NCI-H2227 treated with DMSO at 0.1 percent for 48 hours (cell line): ENCODE results near the gene TBC1D1.

Experiments used
- DNase-seq: peaks from one replicate; lab custom pipeline; 2025; lab: John Stamatoyannopoulos, UW

The TBC1D1 gene

DNA sequence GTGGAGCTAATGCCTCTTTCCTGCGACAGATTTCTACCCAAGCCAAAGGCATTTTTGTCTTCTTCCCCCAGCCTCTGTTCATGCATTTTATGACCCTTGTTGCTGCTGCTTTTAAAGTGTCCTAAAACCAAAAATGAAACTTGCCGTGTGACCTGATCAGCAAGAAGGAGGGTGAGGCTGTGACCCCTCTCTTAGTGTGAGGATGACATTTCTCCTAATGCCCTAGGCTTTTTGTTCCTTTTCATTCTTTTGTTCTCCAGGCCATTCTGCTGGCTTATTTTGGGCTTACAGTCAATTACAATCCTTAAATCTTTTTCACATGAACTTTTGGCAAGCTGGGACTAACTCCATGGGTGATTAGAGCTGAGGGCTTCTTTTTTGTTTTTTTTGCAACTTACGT is 103.7 kb downstream of the TBC1D1 start:
- no peak for DNase-seq

DNA sequence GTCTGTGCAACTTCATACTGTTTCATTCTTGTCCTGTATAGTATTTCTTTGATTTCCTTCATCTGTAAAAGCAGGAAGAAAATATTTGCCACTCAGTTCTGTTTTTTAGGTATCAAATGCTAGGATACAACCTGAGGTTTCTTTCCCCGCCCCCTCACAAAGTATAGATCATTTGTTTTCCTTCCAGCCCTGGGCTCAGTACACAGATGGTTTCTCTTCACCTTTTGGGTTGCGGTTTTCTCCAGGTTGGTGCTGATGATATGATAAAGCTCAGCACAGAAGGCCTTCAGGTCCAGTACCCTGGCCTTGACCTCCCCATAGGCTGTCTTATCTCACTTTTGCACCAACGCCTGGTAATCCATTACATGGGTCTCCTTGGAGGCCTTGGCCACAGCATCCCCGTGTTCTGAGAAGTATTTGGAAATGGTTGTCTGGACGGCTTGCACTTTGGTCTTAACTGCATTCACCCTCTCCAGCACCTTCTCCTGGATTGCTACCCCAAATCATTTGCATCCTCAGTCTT is 104.5 kb downstream of the TBC1D1 start:
- DNase-seq, result no peak

DNA sequence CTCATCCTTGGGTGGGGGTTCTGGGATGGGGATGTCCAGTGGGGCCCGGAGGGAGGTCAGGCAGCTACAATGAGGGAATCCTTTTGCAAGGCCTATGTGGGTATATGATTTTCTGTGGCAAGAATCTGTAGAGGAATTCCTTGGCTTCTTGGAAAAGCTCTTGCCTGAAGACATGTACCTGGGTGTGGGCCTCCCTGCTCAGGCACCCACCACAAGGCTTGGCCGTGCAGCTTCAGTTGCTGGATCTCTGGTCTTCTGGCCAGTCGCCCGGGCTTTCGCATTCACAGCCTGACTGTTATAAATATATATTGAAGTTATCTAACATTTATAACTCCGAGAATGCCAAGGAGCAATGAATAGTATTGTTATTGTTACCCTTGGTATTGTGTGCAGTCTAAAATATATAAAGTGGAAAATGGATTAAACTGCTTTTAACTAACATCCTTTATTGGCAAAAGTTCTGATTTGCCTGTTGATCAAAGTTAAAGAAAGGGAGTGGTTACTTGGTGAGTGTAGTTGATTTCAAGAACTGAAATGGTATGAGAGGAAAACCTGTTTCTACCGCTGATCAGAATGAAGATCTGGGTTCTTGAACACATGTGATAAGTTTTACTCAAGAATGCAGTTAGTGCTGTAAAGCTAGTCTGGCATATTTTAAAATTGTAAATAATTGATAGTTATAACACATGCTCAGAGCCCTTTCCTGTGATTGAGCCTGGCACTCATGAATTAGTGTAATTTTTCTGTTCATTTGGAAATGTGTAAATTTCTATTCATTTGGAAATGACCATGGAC is 105.3 kb downstream of the TBC1D1 start:
- no peak for DNase-seq

DNA sequence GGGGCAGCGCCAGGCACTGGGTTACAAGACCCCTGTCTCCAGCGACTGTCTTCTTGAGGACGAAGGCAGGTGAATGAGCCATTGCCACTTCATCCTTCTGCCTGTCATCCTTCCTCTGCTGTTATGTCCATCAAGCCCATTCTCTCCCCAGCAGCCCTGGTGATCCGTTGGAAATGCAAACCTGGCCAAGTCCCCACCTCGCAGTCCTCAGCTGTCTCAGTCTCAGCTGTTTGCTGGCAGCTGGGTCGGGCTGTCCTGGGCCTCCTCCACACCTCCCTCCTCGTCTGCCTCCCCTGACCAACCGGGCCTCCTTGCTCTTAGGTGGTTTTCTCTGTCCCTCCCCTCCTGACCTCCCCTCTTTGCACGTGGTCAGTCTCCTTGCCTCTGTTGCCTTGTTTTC is 107.3 kb downstream of the TBC1D1 start:
- DNase-seq, result no peak

DNA sequence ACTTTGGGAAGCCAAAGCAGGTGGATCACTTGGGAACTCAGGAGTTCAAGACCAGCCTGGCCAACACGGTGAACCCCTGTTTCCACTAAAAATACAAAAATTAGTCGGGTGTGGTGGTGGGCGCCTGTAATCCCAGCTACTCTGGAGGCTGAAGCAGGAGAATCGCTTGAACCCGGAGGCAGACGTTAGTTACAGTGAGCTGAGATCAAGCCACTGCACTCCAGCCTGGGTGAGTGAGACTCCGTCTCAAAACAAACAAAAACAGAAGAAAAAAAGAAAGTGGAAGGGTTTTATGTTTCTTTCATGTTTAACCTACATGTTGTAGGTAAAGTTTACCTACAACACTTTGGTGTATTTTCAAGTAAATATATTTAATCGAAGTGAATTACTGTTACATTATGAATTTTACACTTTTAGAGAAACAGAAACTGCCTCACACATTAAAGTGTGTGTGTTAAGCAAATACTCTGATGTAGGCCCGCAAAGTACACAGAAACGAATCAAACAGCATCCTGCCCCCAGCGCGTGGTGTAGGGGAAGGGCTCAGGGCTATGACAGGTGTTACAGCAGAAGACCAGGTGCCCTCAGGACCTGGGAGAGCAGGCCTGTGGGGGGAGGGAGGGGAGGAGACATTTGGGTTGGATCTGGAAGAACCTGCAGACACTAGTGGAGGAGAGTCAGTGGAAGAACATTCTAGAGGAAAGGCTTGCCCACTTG is 108.3 kb downstream of the TBC1D1 start:
- DNase-seq, result no peak

DNA sequence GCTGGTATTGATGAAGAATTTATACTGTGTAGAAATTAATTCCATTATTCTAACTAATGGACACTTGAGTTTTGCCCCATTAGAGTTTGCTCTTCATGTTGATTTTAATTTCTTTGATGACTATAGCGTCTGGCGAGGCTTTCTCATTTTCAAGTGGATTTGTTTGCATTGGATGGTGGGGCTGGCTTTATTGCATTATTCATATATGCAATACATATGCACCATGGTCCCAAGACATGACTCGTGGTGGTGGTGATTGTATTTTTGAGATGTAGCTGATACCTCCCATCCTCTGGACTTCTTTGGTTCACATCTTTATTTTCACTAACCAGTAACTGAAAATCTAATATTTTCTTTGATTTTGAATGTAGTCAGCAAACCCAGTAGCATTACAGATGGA is 109.1 kb downstream of the TBC1D1 start:
- no peak for DNase-seq

DNA sequence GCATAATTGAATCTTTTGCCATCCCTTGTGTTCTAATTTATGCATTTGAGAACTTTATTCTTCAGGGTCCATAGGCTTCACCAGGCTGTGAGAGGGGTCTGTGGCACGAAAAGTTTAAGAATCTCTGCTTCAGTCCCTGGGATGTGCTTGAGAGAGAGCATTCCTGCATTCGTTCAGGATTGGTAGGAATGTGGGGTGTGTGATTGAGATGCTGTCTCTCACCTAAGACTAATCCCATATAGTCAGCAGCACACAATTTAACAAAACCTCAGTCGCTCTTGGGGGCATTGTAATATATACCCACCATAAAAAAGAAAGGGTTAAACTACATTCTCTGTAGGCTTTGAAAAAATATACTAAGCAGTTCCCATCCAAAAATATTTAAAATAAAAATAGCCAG is 111.0 kb downstream of the TBC1D1 start:
- DNase-seq, result no peak

DNA sequence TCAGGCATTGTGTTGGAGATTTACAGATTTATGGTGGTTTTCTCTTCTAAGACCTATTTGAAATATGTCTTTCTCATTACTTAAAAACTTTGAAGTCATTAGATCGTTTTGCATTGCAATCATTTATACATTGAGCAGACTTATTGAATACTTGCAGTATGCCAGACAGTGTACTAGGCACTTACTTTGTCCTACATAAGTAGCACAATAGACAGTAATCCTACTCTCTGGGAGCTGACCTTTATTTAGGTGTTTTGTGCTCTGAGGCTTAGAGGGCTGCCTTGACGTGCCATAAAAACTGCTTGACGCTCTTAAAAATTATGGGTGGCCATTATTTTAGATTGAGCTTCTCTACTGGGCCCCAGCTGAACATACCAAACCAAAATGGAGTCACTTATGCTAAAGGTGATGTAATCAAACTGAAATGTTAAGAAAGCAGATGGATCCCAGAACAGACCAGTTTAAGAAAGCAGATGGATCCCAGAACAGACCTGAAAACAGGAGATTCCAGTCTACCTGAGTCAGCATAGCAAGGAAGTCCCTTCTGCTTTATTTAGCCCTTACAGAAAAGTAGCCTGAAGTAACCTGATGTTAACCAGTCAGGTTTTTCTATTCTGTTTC is 111.7 kb downstream of the TBC1D1 start:
- DNase-seq, result no peak

DNA sequence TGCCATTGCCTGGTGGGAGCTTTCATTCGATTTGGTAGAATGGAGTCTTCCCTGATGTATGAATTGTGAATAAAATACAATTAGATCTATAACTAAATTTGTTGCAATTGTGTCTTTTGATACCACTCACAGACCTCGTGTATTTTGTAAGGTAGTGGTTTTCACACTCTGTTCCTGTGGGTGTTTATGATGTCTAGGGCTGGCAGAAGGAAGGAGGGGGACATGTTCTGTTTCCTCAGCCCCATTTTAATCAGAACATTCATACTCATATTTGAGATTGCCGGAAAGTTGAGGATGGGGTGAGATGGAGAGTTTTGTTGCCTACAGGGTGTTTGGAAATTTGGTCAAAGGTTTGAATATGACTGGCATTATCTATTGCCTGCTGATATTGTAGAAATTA is 112.2 kb downstream of the TBC1D1 start:
- no peak for DNase-seq

DNA sequence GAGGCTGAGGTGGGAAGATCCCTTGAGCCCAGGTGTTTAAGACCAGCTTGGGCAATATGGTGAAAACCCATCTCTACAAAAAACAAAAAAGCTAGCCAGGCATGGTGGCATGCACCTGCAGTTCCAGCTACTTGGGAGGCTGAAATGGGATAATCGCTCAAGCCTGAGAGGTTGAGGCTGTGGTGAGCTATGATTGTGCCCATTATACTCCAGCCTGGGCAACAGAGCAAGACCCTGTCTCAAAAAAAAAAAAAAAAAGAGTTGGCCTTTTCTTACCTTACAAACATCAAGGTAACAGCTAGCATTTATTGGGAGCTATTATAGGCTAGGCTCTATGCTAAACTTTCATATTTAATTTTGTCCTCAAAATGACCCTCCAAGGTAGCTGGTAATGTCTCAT is 112.7 kb downstream of the TBC1D1 start:
- DNase-seq, result no peak

DNA sequence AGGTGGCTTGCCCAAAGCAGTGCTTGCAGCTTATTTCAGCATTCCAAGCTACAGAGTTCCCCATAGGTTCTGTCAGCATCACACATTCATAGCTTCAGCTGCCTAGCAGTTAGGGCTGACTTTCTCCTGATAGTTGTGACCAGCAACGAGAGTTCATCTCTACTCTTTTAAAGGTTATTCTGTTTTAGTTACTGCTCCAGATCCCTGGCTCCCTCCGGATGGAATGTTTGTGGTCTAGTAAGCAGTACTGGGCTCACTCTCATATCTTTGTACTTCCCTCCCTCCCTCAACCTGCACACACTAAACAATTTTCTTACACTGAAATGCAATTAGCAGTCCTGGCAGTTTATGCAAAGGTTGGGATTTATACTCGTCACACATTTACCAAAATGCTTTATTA is 113.2 kb downstream of the TBC1D1 start:
- DNase-seq, result no peak

DNA sequence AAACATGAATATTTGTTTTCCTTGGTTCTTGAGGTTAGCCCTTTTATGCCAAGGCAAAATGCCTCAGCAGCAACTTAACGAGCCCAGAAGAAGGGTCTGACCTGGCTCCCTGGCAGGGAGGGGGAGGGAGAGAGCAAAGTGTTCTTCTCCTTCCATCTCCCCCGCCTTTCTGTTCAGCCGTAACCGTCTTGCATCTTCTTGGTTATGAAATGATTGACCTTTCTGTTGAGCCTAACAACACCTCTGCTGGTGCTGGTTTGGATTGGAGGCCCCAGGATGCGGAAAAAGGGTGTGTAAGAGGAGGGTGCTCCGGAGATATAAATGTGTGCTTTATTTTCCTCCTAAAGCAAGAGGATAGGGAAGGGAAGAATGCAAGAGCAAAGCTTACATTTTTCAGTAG is 114.0 kb downstream of the TBC1D1 start:
- no peak for DNase-seq

DNA sequence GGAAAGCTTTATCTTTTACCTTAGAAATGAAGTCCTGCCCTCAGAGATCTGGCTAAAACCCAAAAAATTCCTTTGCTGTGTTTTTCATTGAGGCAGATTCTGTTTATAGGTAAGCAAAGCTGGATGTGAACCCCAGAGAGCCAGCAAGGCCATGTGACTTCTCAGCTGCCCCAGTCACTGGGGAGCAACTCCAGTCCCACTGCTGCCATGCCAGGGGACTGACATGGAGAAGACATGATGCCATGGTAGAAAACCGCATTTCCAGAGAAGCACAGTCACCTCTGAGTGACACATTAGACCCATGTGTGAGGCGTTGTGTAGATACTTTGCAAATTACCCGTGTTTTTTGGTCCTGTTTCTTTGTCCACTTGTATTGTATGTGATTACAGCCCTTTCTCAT is 114.8 kb downstream of the TBC1D1 start:
- no peak for DNase-seq

DNA sequence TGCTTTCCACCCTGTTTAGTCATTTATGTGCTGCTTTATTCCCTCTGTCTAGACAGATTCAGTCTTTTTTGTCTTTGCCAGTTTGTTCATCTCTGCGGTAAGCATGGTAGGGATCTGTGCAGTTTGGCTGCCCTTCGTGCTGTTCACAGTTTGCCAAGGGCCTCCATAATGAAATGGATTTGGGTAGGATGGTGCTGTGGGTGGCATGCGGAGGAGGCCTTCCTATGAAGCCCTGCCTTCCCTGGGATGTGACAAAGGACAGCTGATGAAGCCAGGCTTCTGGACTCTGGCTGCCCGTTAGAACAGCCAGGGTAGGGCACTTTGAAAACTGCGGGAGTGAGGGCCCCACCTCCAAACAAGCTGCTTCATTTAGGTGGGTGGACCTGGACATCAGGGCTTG is 116.8 kb downstream of the TBC1D1 start:
- no peak for DNase-seq

DNA sequence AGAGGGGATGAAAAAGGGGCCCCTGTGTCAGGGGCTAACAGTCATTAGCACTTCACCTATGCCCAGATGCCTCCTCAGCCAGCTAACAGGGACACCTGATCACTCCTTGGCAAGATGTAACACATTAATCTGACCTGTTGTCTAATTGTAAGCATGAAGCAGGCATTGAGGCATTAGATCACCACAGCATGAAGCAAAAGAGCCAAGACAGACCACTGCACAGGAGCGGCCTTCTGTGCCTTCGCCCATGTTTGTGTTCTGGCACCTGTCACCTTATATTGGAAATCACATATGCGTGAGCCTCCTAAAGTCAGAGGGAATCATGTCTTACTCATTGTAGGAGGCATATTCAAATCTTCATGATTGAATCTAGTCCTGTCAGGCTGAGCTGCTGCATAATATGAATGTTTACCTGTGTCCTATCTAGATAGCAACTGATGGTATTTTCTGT is 117.7 kb downstream of the TBC1D1 start:
- DNase-seq, result no peak

DNA sequence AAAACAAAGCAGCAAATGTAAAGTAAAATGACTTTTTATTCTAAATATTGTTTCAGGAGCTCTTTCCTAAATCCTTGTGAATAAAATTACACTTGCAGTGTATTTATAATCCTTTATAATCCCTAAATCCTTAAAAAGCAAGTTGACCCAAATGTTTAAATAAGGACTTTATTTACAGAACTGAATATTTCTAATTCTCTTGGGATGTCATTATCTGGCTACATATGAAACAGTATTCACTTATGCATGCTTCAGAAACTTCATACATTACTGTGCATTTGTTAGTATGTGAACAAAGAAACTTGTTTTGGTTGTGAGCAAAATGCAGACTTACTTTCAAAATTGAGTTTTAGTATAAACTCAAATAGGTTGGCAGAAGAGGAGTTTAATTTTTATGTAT is 118.5 kb downstream of the TBC1D1 start:
- DNase-seq, result no peak

DNA sequence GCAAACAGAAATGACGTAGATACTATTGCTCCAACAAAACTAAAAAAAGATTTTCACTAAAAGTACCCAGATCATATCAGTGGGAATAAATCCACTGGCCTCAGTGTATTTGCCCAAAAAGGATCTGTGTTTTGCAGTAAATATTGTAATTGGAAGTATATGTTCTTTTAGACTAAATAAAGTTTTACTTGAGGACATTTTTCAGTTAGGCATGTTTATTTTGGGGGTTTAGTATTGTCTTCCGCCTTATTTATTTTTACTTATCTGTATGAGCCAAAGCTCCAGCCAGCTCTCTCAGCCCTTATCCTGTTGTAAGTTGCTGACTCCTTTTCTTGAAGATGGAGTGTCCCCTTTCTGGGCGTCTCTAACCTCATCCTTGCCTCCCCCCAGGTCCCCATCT is 119.1 kb downstream of the TBC1D1 start:
- no peak for DNase-seq

DNA sequence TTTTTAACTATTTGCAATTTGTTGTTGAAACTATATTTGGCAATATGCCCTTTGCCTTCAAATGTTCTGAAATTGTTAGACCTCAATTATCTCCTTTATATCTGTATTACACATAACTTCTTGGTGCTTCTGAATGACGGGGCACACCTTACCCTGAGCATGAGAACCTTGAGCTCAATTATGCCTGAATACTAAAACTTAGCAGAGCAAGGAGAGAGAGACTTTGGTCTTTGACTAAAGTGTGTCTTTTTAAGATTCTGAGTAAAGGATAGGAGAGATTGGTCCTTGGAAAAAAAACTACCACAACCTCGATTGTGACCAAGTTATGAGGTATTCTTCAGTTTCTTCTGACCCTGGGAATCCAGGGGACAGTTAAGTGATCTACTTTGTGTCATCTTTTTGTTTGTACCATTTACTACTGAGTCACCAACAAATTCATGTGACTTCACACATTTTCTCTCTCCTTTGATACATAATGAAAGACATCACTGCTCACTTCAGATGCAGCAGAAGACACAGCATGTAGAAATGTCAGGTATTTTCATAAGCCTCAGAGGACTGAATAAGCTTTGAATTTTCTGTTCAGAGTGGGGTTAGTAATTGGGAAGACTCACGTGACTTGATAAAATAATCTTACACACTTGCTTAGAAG is 120.8 kb downstream of the TBC1D1 start:
- no peak for DNase-seq

DNA sequence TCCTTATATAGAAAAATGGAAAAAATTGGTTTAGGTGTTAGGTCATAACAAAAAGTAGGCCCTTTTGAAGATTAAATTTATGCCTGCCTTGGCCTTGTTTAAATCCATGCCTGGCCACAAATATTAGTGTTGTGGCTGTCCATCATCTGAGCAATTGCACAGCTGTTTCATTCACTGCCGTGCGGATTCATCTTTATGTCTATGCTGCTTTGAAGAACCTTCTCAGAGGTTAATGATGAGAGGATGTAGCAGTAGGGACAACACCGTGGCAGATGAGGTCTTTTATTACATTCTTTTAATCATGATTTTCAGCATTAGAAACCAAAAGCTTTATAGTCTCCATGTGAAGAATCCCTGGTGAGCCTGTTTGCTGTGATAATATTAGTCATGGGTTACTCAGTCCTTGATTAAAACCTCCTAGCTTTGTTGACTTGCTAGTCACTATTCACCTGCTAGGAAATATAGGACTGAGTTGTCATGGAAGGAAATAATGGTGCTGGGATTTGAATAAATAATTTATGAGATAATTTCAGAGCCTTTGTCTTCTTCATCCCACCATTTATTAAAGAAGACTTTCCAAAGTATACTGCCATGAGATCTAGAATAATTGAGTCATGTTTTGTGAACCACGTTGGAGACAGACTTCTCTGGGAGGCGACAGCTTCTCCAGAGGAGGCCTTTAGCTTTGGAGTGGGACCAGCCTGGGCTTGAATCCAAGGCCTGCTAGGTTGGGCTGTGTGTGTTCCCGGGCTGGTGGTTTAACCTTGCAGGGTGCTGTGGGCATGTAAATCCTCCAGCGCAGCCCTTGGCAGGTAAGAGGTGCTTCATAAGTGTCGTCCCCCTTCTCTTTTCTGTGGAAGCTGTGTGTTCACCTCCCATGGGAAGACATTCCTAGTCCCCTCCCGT is 122.8 kb downstream of the TBC1D1 start:
- DNase-seq, result no peak

DNA sequence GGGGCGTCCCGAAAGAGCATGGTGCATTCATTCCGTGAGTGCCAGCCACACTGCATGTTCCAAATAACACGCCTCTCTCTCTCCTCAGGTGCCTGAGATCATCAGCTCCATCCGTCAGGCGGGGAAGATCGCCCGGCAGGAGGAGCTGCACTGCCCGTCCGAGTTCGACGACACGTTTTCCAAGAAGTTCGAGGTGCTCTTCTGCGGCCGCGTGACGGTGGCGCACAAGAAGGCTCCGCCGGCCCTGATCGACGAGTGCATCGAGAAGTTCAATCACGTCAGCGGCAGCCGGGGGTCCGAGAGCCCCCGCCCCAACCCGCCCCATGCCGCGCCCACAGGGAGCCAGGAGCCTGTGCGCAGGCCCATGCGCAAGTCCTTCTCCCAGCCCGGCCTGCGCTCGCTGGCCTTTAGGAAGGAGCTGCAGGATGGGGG is 123.6 kb downstream of the TBC1D1 start:
- DNase-seq, result no peak

DNA sequence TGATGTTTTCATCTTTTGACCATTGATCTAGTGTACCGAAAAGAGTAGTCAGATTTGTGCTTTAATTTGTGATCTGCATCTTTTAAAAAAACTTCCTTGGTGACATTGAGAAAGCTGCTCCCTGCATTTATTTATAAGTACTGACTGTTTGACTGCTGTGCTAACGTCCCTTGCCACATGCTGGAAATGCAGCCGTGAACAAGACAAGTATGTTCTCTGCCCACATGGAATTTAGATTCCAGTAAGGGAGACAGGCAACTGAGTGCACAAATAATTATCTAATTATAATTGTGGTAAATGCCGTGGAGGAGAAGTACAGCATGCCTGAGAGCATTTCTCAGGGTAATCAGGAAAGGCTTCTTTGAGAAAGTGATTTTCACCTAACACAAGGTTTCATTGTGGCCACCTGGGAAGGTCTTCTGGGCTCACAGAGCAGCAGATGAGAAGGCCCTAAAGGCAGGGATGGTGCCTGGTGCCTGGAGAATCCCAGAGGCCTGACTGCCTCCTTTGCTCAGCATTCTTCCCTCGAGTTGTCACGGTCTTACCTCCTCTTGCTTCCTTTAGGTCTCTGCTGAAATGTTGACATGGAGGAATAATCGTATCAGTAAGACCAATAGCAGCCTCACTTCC is 125.1 kb downstream of the TBC1D1 start:
- no peak for DNase-seq
